HG02943 (cell line): ENCODE measurements around the gene FSTL1.
A peak's percentile ranks its signal among the peaks of the same experiment; 100 is the strongest.

ENCODE experiments used
- ATAC-seq: cut with Tn5 transposase; IDR thresholded peaks from one replicate; pipeline ENCODE4 v1.9.1; 2021; ENCODE audit warnings: mild to moderate bottlenecking, low read depth, moderate library complexity; ENCODE audit not compliant: unreplicated experiment

Gene FSTL1

GRCh38 chr3:120369037-120369467 is 81.7 kb downstream of the FSTL1 start:
- peak; percentile 97 for ATAC-seq

- ATAC-seq, result no peak
Observed at GRCh38 chr3:120368172-120368571, 82.6 kb downstream of the FSTL1 start.

GRCh38 chr3:120364821-120365220 is 86.0 kb downstream of the FSTL1 start:
- no peak for ATAC-seq

GRCh38 chr3:120364101-120364500 is 86.7 kb downstream of the FSTL1 start:
- no peak for ATAC-seq

- no peak for ATAC-seq
Observed at GRCh38 chr3:120357807-120358206, 93.0 kb downstream of the FSTL1 start.

- no peak for ATAC-seq
Observed at GRCh38 chr3:120355486-120355885, 95.3 kb downstream of the FSTL1 start.

- no peak for ATAC-seq
Observed at GRCh38 chr3:120353463-120353862, 97.3 kb downstream of the FSTL1 start.

GRCh38 chr3:120352017-120352416 is 98.8 kb downstream of the FSTL1 start:
- ATAC-seq, result no peak

- ATAC-seq, result no peak
Observed at GRCh38 chr3:120350401-120350941, 100.3 kb downstream of the FSTL1 start.

GRCh38 chr3:120349855-120350125 is 101.0 kb downstream of the FSTL1 start:
- no peak for ATAC-seq

- peak; percentile 84 for ATAC-seq
Observed at GRCh38 chr3:120348991-120349854, 101.6 kb downstream of the FSTL1 start, which contains the start of gene LRRC58. Gene LRRC58 (minus strand): TSS chr3:120349354. CDS start chr3:120349243, 111 bp downstream.

GRCh38 chr3:120348065-120348990 is 102.5 kb downstream of the FSTL1 start:
- peak; percentile 51 for ATAC-seq

GRCh38 chr3:120344349-120344748 is 106.4 kb downstream of the FSTL1 start:
- ATAC-seq, result no peak
